HepG2 (cell line): ENCODE results near the gene DIAPH3. TPM values are rescaled to one million over a fixed set of nuclear protein-coding genes. Genes with fewer than 3 reads are reported as not detected.

Experiments
- ATAC-seq: fragments of 200-7000 bp; cut with Tn5 transposase; 3 replicates; pipeline ENCODE4 v1.9.1; 2020; ENCODE audit warnings: mild to moderate bottlenecking, moderate library complexity
- BruUV-seq: library from RNA; stranded (reverse); fragments of 400-500 nt; replicated peaks from 2 replicates; lab custom pipeline; 2021; lab: Mats Ljungman, UMichigan
- CTCF ChIA-PET: fragments of 300-600 bp; formaldehyde crosslinking; extraction: SDS; loops from one replicate; lab custom pipeline; 2021; ENCODE audit warnings: low total read pairs, inconsistent platforms, low intra/inter-chr PET ratio; lab: Yijun Ruan, JAX
- POLR2A ChIA-PET: fragments of 350-600 bp; sonication (Branson Sonifier 250); formaldehyde crosslinking; loops from one replicate; lab custom pipeline; 2020; ENCODE audit warnings: antibody characterized with exemption, inconsistent platforms; lab: Yijun Ruan, JAX
- DNase-seq: peaks from one replicate; pipeline ENCODE4 v3.0.0-alpha.2; 2015; ENCODE audit warnings: low spot score
- FAIRE-seq: peaks from 3 replicates; lab custom pipeline; 2011; peaks lifted over from hg19 to GRCh38; lab: Jason Lieb, UNC
- H2AFZ ChIP-seq: one replicate; pipeline ENCODE4 v1.6.1; 2011; ENCODE audit warnings: low read length, inconsistent platforms
- H3K27ac ChIP-seq: fragments of 300-600 bp; 3 replicates; pipeline ENCODE4 v1.8.0; 2011; ENCODE audit warnings: mixed run types, mild to moderate bottlenecking, mixed read lengths, low read length, inconsistent platforms; ENCODE audit not compliant: insufficient read depth; ENCODE audit errors: extremely low read length
- H3K27me3 ChIP-seq, 2 experiments: fragments of 200-600 bp in 1 of 2; 2 replicates in 1 of 2; 3 replicates in 1 of 2; pipeline versions ENCODE4 v1.6.0 to v1.8.0; 2011; ENCODE audit warnings: low read length in 2 of 2, mild to moderate bottlenecking in 2 of 2, moderate library complexity in 2 of 2, inconsistent platforms in 1 of 2; ENCODE audit not compliant: insufficient read depth in 2 of 2, control insufficient read depth in 1 of 2
- H3K36me3 ChIP-seq, 2 experiments: fragments of 200-600 bp in 1 of 2; replicated peaks in 1 of 2; 2 replicates in 1 of 2; 3 replicates in 1 of 2; pipeline versions ENCODE4 v1.5.1 to v1.8.0; 2011; ENCODE audit warnings: low read length in 2 of 2, inconsistent platforms in 1 of 2; ENCODE audit not compliant: insufficient read depth in 2 of 2, control insufficient read depth in 1 of 2
- H3K4me1 ChIP-seq: 2 replicates; pipeline ENCODE4 v1.5.1; 2012; ENCODE audit warnings: low read length, inconsistent platforms; ENCODE audit not compliant: insufficient read depth
- H3K4me2 ChIP-seq: 2 replicates; pipeline ENCODE4 v1.6.0; 2011; ENCODE audit warnings: low read depth, low read length, inconsistent platforms
- H3K4me3 ChIP-seq, 3 experiments: fragments of 200-600 bp in 1 of 3; sonication (generic), shearing (Covaris generic) in 1 of 3; replicated peaks in 1 of 3; 2 replicates each; pipeline ENCODE4 v1.5.1; 2011 to 2016; ENCODE audit warnings: low read length in 3 of 3, inconsistent platforms in 2 of 3, low read depth in 2 of 3, mild to moderate bottlenecking in 2 of 3, control low read depth in 1 of 3, mixed read lengths in 1 of 3; ENCODE audit not compliant: insufficient read depth in 1 of 3
- H3K79me2 ChIP-seq: one replicate; pipeline ENCODE4 v1.6.1; 2011; ENCODE audit warnings: low read length, inconsistent platforms; ENCODE audit not compliant: insufficient read depth
- H3K9ac ChIP-seq: 2 replicates; pipeline ENCODE4 v1.6.0; 2011; ENCODE audit warnings: mild to moderate bottlenecking, low read depth, low read length, inconsistent platforms; ENCODE audit not compliant: insufficient read depth
- H3K9me3 ChIP-seq: 2 replicates; pipeline ENCODE4 v1.5.1; 2012; ENCODE audit warnings: mild to moderate bottlenecking, low read length
- H4K20me1 ChIP-seq: 2 replicates; pipeline ENCODE4 v1.6.0; 2011; ENCODE audit warnings: inconsistent platforms, mild to moderate bottlenecking, low read length, moderate library complexity; ENCODE audit not compliant: insufficient read depth
- CC2D1A ChIP-seq: sonication (generic); formaldehyde crosslinking; IDR thresholded peaks from 2 replicates; pipeline ENCODE4 v1.8.1; 2023; ENCODE audit warnings: mild to moderate bottlenecking, missing genetic modification reagents
- DRAP1 ChIP-seq: IDR thresholded peaks from 2 replicates; pipeline ENCODE4 v1.6.1; 2016; ENCODE audit warnings: missing genetic modification reagents, missing compliant biosample characterization
- HMG20B ChIP-seq: conservative IDR thresholded peaks from 2 replicates; pipeline ENCODE4 v1.6.1; 2016; ENCODE audit warnings: missing genetic modification reagents, missing compliant biosample characterization
- IRF2 ChIP-seq: IDR thresholded peaks from 2 replicates; pipeline ENCODE4 v1.6.1; 2018; ENCODE audit warnings: missing genetic modification reagents, missing compliant biosample characterization
- MAZ ChIP-seq, 2 experiments: sonication (generic) in 1 of 2; formaldehyde crosslinking in 1 of 2; IDR thresholded peaks; 2 replicates each; pipeline versions ENCODE4 v1.5.0 to v1.6.1; 2012 to 2020; ENCODE audit warnings: low read depth in 2 of 2, mild to moderate bottlenecking in 2 of 2, borderline replicate concordance in 1 of 2, improper control_type of control experiment in 1 of 2, low read length in 1 of 2, missing genetic modification reagents in 1 of 2, moderate library complexity in 1 of 2
- PAF1 ChIP-seq: IDR thresholded peaks from 2 replicates; pipeline ENCODE4 v1.6.1; 2016; ENCODE audit warnings: missing genetic modification reagents, missing compliant biosample characterization
- RBM22 ChIP-seq: fragments of 200-400 bp; formaldehyde crosslinking; optimal IDR thresholded peaks from 2 replicates; pipeline ENCODE3; 2017; ENCODE audit warnings: mild to moderate bottlenecking, low read length, moderate library complexity
- TERF1 ChIP-seq: sonication (generic); formaldehyde crosslinking; IDR thresholded peaks from 2 replicates; pipeline ENCODE4 v1.8.0; 2022; ENCODE audit warnings: mild to moderate bottlenecking, missing genetic modification reagents, moderate library complexity
- ZNF619 ChIP-seq: sonication (generic); formaldehyde crosslinking; IDR thresholded peaks from 2 replicates; pipeline ENCODE4 v1.4.0; 2020; ENCODE audit warnings: mild to moderate bottlenecking, missing genetic modification reagents
- ZSCAN12 ChIP-seq: sonication (generic); formaldehyde crosslinking; IDR thresholded peaks from 2 replicates; pipeline ENCODE4 v1.9.0; 2021; ENCODE audit warnings: mild to moderate bottlenecking, missing genetic modification reagents
- ZSCAN29 ChIP-seq: sonication (generic); formaldehyde crosslinking; conservative IDR thresholded peaks from 2 replicates; pipeline ENCODE4 v1.4.0; 2020; ENCODE audit warnings: mild to moderate bottlenecking, missing genetic modification reagents
- in situ Hi-C: cut with HindIII; loops from 2 replicates; pipeline ENCODE4 v1.10.0; 2017; ENCODE audit warnings: low pct_unique_long_range_greater_than_20kb; ENCODE audit not compliant: extremely low pct_ligation_motif_present
- intact Hi-C: fragments of 100-400 bp; cut with micrococcal nuclease; formaldehyde crosslinking; loops from one replicate; pipeline ENCODE4 v1.10.0; 2022; ENCODE audit not compliant: unreplicated experiment
- polyA plus RNA-seq, 8 experiments: library from polyadenylated mRNA; depleted of rRNA in 3 of 8; stranded (reverse) in 7 of 8; unstranded in 1 of 8; fragments of >200 nt; fragmentation: Illumina TruSeq in 4 of 8; extraction: Trizol in 4 of 8; gene quantifications; 2 replicates each; pipeline versions ENCODE4 v1.2.1 to v1.2.3, GENCODE V29; 2011 to 2016; ENCODE audit warnings: low read depth in 4 of 8, missing spikeins in 1 of 8, mixed read lengths in 1 of 8; ENCODE audit not compliant: insufficient read depth in 1 of 8
- total RNA-seq, 5 experiments: library from RNA; depleted of rRNA; stranded (reverse); fragments of >200 nt; fragmentation: Illumina TruSeq; extraction: Trizol; gene quantifications; 2 replicates each; pipeline ENCODE4 v1.2.3, GENCODE V29; 2016; ENCODE audit warnings: low read depth in 1 of 5

DIAPH3 gene
- total and polyA plus RNA-seq, 2 of the 13 experiments (the other 11 are each of a cell fraction or from before 2014, with no cell fraction given), result 4.0 to 9.3 TPM

- H3K27ac ChIP-seq, result no peak overlapping the region
- H3K9ac ChIP-seq, result no peak overlapping the region
- BruUV-seq, result no TSS peak
- DNase-seq, result no peak
- no peaks in the 10 kb centered on the region; a peak in 1 of 5 replicates for H3K36me3 ChIP-seq
- H4K20me1 ChIP-seq, result no peaks in the 10 kb centered on the region
- no peaks in the 10 kb centered on the region for H3K79me2 ChIP-seq
- H2AFZ ChIP-seq, result no peak overlapping the region
- no peak overlapping the region for H3K4me2 ChIP-seq
- intact Hi-C loops, result no loop called here
- no peaks in the 10 kb centered on the region for H3K9me3 ChIP-seq
- in situ Hi-C loops, result no loop called here
- H3K27me3 ChIP-seq, result no peaks in the 10 kb centered on the region
- ChIA-PET POLR2A (no interaction called here), CTCF (no interaction called here)
- no peak for ATAC-seq
- no peak for FAIRE-seq
- H3K4me1 ChIP-seq, result no peaks in the 10 kb centered on the region
- H3K4me3 ChIP-seq, result no peak overlapping the region
- TF ChIP-seq PAF1 (CRISPR knock-in tag), result no peak
- TF ChIP-seq CC2D1A (CRISPR knock-in tag), result no peak
- TF ChIP-seq ZSCAN12 (CRISPR knock-in tag), result no peak
- TF ChIP-seq TERF1 (CRISPR knock-in tag), result no peak
- no peak for TF ChIP-seq MAZ (IDR thresholded peaks at IDR 0.05; ENCODE audit: borderline replicate concordance, low read depth, low read length)
- no peak for TF ChIP-seq MAZ (CRISPR knock-in tag; IDR thresholded peaks at IDR 0.05; ENCODE audit: low read depth)
- no peak for TF ChIP-seq RBM22
- no peak for TF ChIP-seq ZNF619 (CRISPR knock-in tag)
- TF ChIP-seq IRF2 (CRISPR knock-in tag), result no peak
- TF ChIP-seq DRAP1 (CRISPR knock-in tag), result no peak
- no peak for TF ChIP-seq ZSCAN29 (CRISPR knock-in tag)
- no peak for TF ChIP-seq HMG20B (CRISPR knock-in tag)
These were observed 200.3 kb downstream of the DIAPH3 start for GRCh38 chr13:59963383-59963782.
